ENCODE data around the gene ST3GAL2.

DNA sequence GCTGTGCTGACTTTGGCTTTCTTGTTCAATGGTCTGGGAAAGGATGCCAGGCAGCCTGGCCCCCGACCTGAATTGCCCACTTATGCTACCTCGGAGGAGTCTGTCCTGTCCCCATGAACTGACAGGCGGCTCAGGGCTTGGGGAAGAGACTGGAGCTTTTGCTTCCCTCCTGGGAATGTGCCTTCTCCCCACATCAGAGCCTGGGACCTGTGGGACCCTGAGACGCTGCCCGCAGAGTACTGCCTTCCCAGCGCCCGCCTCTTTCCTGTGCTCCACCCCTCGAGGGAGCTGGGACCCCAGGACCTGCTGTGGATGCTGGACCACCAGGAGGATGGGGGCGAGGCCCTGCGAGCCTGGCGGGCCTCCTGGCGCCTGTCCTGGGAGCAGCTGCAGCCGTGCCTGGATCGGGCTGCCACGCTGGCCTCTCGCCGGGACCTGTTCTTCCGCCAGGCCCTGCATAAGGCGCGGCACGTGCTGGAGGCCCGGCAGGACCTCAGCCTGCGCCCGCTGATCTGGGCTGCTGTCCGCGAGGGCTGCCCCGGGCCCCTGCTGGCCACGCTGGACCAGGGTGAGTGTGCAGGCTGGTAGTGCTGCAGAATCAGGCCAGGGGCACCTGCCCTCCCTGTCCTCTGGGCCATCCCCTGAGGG, 34.0 kb upstream of the ST3GAL2 start:
- TF ChIP-seq, protein P1, sequence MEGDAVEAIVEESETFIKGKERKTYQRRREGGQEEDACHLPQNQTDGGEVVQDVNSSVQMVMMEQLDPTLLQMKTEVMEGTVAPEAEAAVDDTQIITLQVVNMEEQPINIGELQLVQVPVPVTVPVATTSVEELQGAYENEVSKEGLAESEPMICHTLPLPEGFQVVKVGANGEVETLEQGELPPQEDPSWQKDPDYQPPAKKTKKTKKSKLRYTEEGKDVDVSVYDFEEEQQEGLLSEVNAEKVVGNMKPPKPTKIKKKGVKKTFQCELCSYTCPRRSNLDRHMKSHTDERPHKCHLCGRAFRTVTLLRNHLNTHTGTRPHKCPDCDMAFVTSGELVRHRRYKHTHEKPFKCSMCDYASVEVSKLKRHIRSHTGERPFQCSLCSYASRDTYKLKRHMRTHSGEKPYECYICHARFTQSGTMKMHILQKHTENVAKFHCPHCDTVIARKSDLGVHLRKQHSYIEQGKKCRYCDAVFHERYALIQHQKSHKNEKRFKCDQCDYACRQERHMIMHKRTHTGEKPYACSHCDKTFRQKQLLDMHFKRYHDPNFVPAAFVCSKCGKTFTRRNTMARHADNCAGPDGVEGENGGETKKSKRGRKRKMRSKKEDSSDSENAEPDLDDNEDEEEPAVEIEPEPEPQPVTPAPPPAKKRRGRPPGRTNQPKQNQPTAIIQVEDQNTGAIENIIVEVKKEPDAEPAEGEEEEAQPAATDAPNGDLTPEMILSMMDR (IDR thresholded peaks at IDR 0.05; ENCODE audit: low read depth, low read length) = no peak
- no peak for TF ChIP-seq EZH2phosphoT487 (IDR thresholded peaks at IDR 0.05; ENCODE audit: low read depth)
